T-cell (primary cell): ENCODE data around the gene SH3RF1. TPM values are rescaled to one million over a fixed set of nuclear protein-coding genes. Genes with fewer than 3 reads are reported as not detected.

ENCODE experiments used
- ATAC-seq, 4 experiments: fragments of 200-7000 bp in 3 of 4; fragments of 150-1000 bp in 1 of 4; cut with Tn5 transposase; replicated peaks in 1 of 4; 1 replicate in 3 of 4; 2 replicates in 1 of 4; pipeline ENCODE4 v1.10.0; 2021; ENCODE audit warnings: moderate library complexity in 3 of 4, mild to moderate bottlenecking in 2 of 4, moderate number of reproducible peaks in 1 of 4
- CTCF ChIA-PET, 2 donors: fragments of 300-600 bp; sonication (Branson Sonifier 250); formaldehyde crosslinking; loops; one replicate each; lab custom pipeline; 2022; ENCODE audit warnings: antibody characterized with exemption in 2 of 2; lab: Charles Lee
- POLR2A ChIA-PET, 2 donors: fragments of 300-600 bp; sonication (Branson Sonifier 250); formaldehyde crosslinking; loops; one replicate each; lab custom pipeline; 2022; ENCODE audit warnings: antibody characterized with exemption in 2 of 2; lab: Charles Lee
- DNase-seq, 35 experiments: peaks; one replicate each; pipeline versions ENCODE4 v3.0.0 to v3.0.0-alpha.2; 2013 to 2023
- H3K27ac ChIP-seq: one replicate; pipeline ENCODE4 v1.5.1; 2013; ENCODE audit warnings: low read length
- H3K27me3 ChIP-seq, 2 experiments: replicated peaks in 1 of 2; 1 replicate in 1 of 2; 2 replicates in 1 of 2; pipeline versions ENCODE4 v1.6.1 to v1.7.0; 2013; ENCODE audit warnings: low read length in 1 of 2, mixed read lengths in 1 of 2; ENCODE audit not compliant: control insufficient read depth in 2 of 2, insufficient read depth in 2 of 2; ENCODE audit errors: extremely low read depth in 1 of 2
- H3K36me3 ChIP-seq, 2 donors: 1 replicate in 1 of 2; 2 replicates in 1 of 2; pipeline versions ENCODE4 v1.6.1 to v1.7.0; 2013; ENCODE audit warnings: low read length in 1 of 2; ENCODE audit not compliant: control insufficient read depth in 2 of 2, insufficient read depth in 1 of 2; ENCODE audit errors: extremely low read depth in 1 of 2
- H3K4me1 ChIP-seq, 2 experiments: 1 replicate in 1 of 2; 2 replicates in 1 of 2; pipeline versions ENCODE4 v1.6.1 to v1.7.0; 2013; ENCODE audit warnings: low read length in 2 of 2, mixed read lengths in 1 of 2; ENCODE audit not compliant: insufficient read depth in 2 of 2, control insufficient read depth in 1 of 2; ENCODE audit errors: extremely low read depth in 1 of 2
- H3K4me3 ChIP-seq, 2 donors: 1 replicate in 1 of 2; 2 replicates in 1 of 2; pipeline versions ENCODE4 v1.5.1 to v1.7.0; 2013; ENCODE audit warnings: mild to moderate bottlenecking in 2 of 2, low read length in 1 of 2, moderate library complexity in 1 of 2; ENCODE audit not compliant: control insufficient read depth in 1 of 2; ENCODE audit errors: extremely low read depth in 1 of 2
- H3K9me3 ChIP-seq: 2 replicates; pipeline ENCODE4 v1.7.0; 2013
- H3K27ac Mint-ChIP-seq, 2 donors: one replicate each; pipeline ENCODE4 v1.8.0; 2020 to 2021; ENCODE audit warnings: mild to moderate bottlenecking in 2 of 2, mixed read lengths in 2 of 2
- H3K27me3 Mint-ChIP-seq, 2 donors: one replicate each; pipeline ENCODE4 v1.8.0; 2021 to 2022; ENCODE audit warnings: mixed read lengths in 2 of 2
- H3K36me3 Mint-ChIP-seq: one replicate; pipeline ENCODE4 v1.8.0; 2021; ENCODE audit warnings: mixed read lengths
- H3K4me1 Mint-ChIP-seq, 3 donors: one replicate each; pipeline ENCODE4 v1.8.0; 2020 to 2022; ENCODE audit warnings: mixed read lengths in 3 of 3, mild to moderate bottlenecking in 1 of 3
- H3K4me3 Mint-ChIP-seq, 3 donors: one replicate each; pipeline ENCODE4 v1.8.0; 2020 to 2022; ENCODE audit warnings: mild to moderate bottlenecking in 3 of 3, mixed read lengths in 3 of 3, moderate library complexity in 3 of 3
- H3K9me3 Mint-ChIP-seq, 3 donors: one replicate each; pipeline ENCODE4 v1.8.0; 2020 to 2022; ENCODE audit warnings: mixed read lengths in 3 of 3
- WGBS: methylation state at CpG from one replicate; pipeline ENCODE4 v1.1.5; 2013; ENCODE audit warnings: missing lambda C conversion rate; ENCODE audit not compliant: insufficient coverage; 5-methylcytosine and 5-hydroxymethylcytosine counted together
- total RNA-seq, 35 experiments: library from RNA in 6 of 35; stranded (reverse) in 6 of 35; fragments of 120-200 nt in 1 of 35; gene quantifications; one replicate each; pipeline versions ENCODE4 v1.2.1 to v1.2.4 and lab custom pipeline; 2013 to 2026

The SH3RF1 gene
- total RNA-seq, 5 donors from 2014 or later (not counting 1 experiment from before 2014, with no cell fraction given) = 0.23 to 0.60 (median 0.27) TPM; not detected in 1

- Mint-ChIP-seq H3K9me3 (no peaks in the 10 kb centered on the region), H3K36me3 (no peaks in the 10 kb centered on the region), H3K27ac (no peak overlapping the region), H3K27me3 (peaks cover 2 to 17% of the 10 kb centered on the region in 2 donors), H3K4me3 (no peak overlapping the region), H3K4me1 (no peaks in the 10 kb centered on the region)
- Histone ChIP-seq H3K4me1 (no peaks in the 10 kb centered on the region), H3K27me3 (no peaks in the 10 kb centered on the region), H3K4me3 (no peak overlapping the region), H3K9me3 (no peaks in the 10 kb centered on the region), H3K27ac (no peak overlapping the region), H3K36me3 (no peaks in the 10 kb centered on the region)
- ChIA-PET POLR2A (no interaction called here), CTCF (no interaction called here)
- ATAC-seq (no peak), DNase-seq (no peak)
- whole genome bisulfite sequencing = 95% methylated on average over 2 of the region's 10 CpGs
Observed at GRCh38 chr4:169051761-169052593, 218.8 kb downstream of the SH3RF1 start.

DNA sequence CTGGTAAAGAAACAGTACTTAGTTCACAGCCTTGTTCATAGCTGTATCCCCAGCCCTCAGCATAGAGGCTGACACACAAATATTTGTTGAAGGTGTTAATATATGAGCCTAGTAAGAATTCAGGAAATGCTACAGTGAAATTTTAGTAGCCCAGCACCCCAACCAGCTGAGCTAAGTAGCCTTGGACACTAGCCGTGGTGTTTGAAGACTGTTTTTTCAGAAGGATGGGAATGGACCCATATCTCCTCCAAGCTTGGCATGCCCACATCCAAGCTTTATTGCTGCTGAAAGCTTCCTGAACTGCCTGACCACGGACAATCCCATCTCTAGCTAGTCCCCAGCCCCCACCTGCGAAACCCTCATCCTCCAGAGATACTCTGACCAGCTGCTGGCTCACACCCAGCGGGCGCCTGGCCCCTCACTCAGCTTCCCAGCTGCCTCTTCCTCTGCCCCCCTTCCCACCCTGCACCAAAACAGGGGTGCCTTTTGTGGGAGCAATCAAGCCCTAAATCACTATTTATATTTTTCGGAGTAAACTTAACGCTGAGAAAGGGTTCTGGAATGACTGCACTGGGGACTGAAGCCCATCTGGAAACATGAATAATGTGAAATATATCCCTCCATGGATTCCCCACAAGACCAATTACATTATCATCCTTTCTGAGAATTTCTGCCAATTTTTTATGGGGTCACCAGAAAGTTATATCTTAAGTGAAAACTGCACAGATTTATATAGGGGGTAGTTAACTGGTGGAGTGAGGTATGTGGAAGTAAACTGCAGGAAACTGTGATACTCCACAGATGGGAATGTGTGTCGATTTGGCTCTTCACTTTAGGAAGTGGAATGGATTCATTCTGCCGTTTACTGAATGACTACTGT, 219.6 kb downstream of the SH3RF1 start:
- Histone ChIP-seq H3K27me3 (no peaks in the 10 kb centered on the region), H3K27ac (no peak overlapping the region), H3K4me3 (no peak overlapping the region), H3K4me1 (no peaks in the 10 kb centered on the region), H3K9me3 (no peaks in the 10 kb centered on the region), H3K36me3 (no peaks in the 10 kb centered on the region)
- ChIA-PET POLR2A (no interaction called here), CTCF (no interaction called here)
- no peaks in the 10 kb centered on the region for H3K36me3 Mint-ChIP-seq
- H3K4me1 Mint-ChIP-seq = no peaks in the 10 kb centered on the region
- DNase-seq = no peak
- no peak for ATAC-seq
- 72% methylated on average over 5 of the region's 9 CpGs for WGBS
- H3K27me3 Mint-ChIP-seq = peaks cover 0 to 12% of the 10 kb centered on the region in 2 donors
- H3K27ac Mint-ChIP-seq = no peak overlapping the region
- no peaks in the 10 kb centered on the region for H3K9me3 Mint-ChIP-seq
- H3K4me3 Mint-ChIP-seq = no peak overlapping the region

DNA sequence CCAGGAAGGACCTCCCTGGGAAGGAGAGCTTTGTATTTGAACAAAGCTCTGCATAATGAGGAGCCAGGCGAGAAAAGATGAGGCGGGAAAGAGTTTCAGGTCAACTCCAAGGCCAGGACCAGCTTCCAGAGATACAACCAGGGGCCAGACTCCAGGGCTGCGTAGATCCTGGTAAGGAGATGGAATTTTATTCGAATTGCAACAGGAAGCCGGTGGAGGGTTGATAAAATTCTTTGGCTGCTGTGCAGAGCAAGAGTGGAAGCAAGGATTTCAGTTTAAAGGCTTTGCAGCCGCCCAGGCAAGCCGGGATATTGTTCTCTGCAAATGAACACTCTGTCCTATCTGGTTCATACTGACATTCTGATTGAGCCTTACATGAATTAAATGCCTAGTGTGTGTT, 220.5 kb downstream of the SH3RF1 start:
- Mint-ChIP-seq H3K27me3 (peaks cover 0 to 8% of the 10 kb centered on the region in 2 donors), H3K36me3 (no peaks in the 10 kb centered on the region), H3K9me3 (no peaks in the 10 kb centered on the region), H3K4me3 (no peak overlapping the region), H3K4me1 (no peaks in the 10 kb centered on the region), H3K27ac (no peak overlapping the region)
- ChIA-PET CTCF (no interaction called here), POLR2A (no interaction called here)
- H3K9me3 ChIP-seq = no peaks in the 10 kb centered on the region
- no peak overlapping the region for H3K27ac ChIP-seq
- H3K36me3 ChIP-seq = no peaks in the 10 kb centered on the region
- WGBS = 70% methylated on average over 5 of the region's 7 CpGs
- ATAC-seq = no peak
- H3K4me3 ChIP-seq = no peak overlapping the region
- H3K27me3 ChIP-seq = no peaks in the 10 kb centered on the region
- no peak for DNase-seq
- H3K4me1 ChIP-seq = no peaks in the 10 kb centered on the region

- H3K4me1 Mint-ChIP-seq = no peaks in the 10 kb centered on the region
- CTCF ChIA-PET = no interaction called here
Observed at GRCh38 chr4:169048868-169049414, 221.8 kb downstream of the SH3RF1 start.

DNA sequence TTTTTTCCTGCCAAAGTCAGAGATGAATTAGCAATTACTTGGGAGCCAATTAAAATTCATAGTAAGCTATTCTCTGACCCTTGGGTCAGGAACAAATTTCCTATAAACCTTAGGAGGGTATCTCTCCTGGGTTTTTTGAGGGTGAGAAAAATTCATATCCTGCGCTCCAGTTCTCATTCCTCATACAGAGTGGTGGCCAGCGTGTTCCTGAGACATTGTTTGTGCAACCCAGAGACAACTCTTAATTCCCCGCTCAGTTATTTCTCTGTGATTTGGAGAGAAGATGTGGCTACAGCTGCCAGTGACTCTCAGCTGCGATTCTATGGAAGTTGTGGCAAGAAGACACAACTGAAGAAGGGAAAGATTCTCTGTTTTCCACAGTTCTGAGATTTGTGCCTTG, 222.8 kb downstream of the SH3RF1 start:
- Mint-ChIP-seq H3K9me3 (no peaks in the 10 kb centered on the region), H3K27me3 (peaks cover 0 to 3% of the 10 kb centered on the region in 2 donors), H3K36me3 (no peaks in the 10 kb centered on the region), H3K4me1 (no peaks in the 10 kb centered on the region), H3K27ac (no peak overlapping the region), H3K4me3 (no peak overlapping the region)
- 70% methylated on average over 1 of the region's 4 CpGs for WGBS
- H3K36me3 ChIP-seq = no peaks in the 10 kb centered on the region
- H3K27ac ChIP-seq = no peak overlapping the region
- H3K4me3 ChIP-seq = no peak overlapping the region
- H3K27me3 ChIP-seq = no peaks in the 10 kb centered on the region
- ChIA-PET POLR2A (no interaction called here), CTCF (no interaction called here)
- no peak for DNase-seq
- no peak for ATAC-seq
- H3K4me1 ChIP-seq = no peaks in the 10 kb centered on the region
- H3K9me3 ChIP-seq = no peaks in the 10 kb centered on the region

More at GRCh38 chr4:169048868-169049414, 221.8 kb downstream of the SH3RF1 start:
- Histone ChIP-seq H3K9me3 (no peaks in the 10 kb centered on the region), H3K36me3 (no peaks in the 10 kb centered on the region), H3K27ac (no peak overlapping the region), H3K27me3 (no peaks in the 10 kb centered on the region), H3K4me3 (no peak overlapping the region), H3K4me1 (no peaks in the 10 kb centered on the region)
- Mint-ChIP-seq H3K4me3 (no peak overlapping the region), H3K27ac (no peak overlapping the region), H3K9me3 (no peaks in the 10 kb centered on the region), H3K27me3 (peaks cover 0 to 8% of the 10 kb centered on the region in 2 donors), H3K36me3 (no peaks in the 10 kb centered on the region)
- POLR2A ChIA-PET = no interaction called here
- no peak for ATAC-seq
- DNase-seq = no peak
- 93% methylated on average over 9 of the region's 9 CpGs for WGBS

DNA sequence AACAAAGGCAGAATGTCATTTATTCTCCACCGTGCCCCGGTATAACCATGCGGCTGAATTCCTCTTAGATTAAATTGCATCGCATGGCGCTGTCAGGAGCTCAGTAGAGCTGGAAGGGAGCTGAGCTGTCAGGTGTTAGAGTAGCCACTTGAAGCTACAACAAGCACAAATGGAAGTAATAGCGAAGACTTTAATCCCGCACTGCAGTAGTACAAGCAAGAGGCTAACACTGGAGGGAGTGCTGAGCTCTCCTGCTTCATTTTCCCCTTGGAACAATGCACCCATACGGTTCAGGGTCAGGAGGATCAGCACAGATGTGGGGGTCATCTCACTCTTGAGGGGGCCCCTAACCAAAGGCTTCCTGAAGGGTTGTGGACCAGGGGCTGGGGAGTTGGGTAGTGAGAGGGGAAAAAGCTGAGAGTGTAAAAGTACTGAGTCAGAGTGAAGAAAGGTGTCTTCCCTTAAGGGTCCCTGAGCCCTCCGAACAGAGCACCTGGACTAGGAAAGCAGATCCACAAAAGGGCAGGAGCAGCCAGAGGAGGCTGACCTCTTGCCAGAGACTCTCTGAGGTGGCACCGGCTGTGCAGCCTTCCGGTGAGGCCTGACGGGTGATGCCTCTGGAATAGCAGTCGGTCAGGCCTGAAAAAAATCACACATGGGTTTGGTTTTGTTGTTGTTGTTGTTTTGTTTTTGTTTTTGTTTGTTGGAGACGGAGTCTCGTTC, 224.7 kb downstream of the SH3RF1 start:
- no peaks in the 10 kb centered on the region for H3K9me3 ChIP-seq
- H3K36me3 Mint-ChIP-seq = no peaks in the 10 kb centered on the region
- H3K27ac Mint-ChIP-seq = no peak overlapping the region
- no peak overlapping the region for H3K4me3 Mint-ChIP-seq
- H3K9me3 Mint-ChIP-seq = no peaks in the 10 kb centered on the region
- ChIA-PET CTCF (no interaction called here), POLR2A (interaction anchor here in 1 of 2 donors (0.6 kb wide), 1 partner anchor 13 kb away, joined by 3 read pairs; no protein-coding TSS in a partner anchor)
- DNase-seq (no peak), ATAC-seq (no peak)
- H3K4me1 ChIP-seq = no peaks in the 10 kb centered on the region
- peaks cover 0 to 8% of the 10 kb centered on the region in 2 donors for H3K27me3 Mint-ChIP-seq
- H3K27ac ChIP-seq = no peak overlapping the region
- no peak overlapping the region for H3K4me3 ChIP-seq
- H3K27me3 ChIP-seq = no peaks in the 10 kb centered on the region
- 88% methylated on average over 9 of the region's 15 CpGs for WGBS
- H3K36me3 ChIP-seq = no peaks in the 10 kb centered on the region
- H3K4me1 Mint-ChIP-seq = no peaks in the 10 kb centered on the region
